Caki2 (cell line): ENCODE measurements around the gene KLHL29. TPM values are rescaled to one million over a fixed set of nuclear protein-coding genes. Genes with fewer than 3 reads are reported as not detected.

Experiments
- DNase-seq: peaks from one replicate; pipeline ENCODE4 v3.0.0-alpha.2; 2015; ENCODE audit warnings: low read depth
- in situ Hi-C: cut with HindIII; loops from 2 replicates; pipeline ENCODE4 v1.10.0; 2016; ENCODE audit warnings: low sequenced_read_pairs, low pct_unique_long_range_greater_than_20kb, mixed read lengths
- total RNA-seq: library from RNA; depleted of rRNA; stranded (reverse); fragments of >200 nt; shearing (Covaris generic); gene quantifications from 2 replicates; pipeline ENCODE4 v1.2.3, GENCODE V29; 2014; ENCODE audit warnings: low replicate concordance

KLHL29 gene
- total RNA-seq, 1 experiment from 2014 or later = 1.4 TPM

- in situ Hi-C loops = no loop called here
- no peak for DNase-seq
Measured at GRCh38 chr2:23595601-23596251, 210.7 kb downstream of the KLHL29 start.

DNA sequence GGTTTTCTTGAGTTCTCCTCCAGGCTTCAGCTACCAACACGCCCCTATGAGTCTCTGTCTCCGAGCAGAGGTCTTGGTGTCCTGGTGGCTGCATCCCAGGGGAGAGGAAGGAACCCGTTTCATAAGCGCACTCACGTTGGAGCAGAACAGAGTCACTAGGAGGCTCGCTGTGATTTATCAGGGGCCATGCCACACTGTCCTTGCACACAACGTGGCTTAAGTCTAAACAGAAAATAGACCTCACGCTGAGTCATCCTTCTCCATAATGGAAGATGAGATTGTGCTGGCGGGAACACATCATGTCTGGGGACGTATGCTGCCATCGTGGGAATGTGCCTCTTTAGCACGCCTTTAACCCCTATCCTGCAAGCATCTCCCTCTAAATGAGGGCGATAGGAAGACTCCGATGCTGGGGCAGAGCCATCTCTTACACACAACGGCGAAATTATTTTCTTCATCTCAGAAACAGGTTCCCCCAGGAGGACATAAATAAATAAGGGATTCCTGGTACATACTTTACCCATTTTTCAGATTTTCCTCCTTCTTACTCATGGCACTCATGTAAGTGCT lies 211.4 kb downstream of the KLHL29 start:
- in situ Hi-C loops = no loop called here
- DNase-seq = no peak

GRCh38 chr2:23597687-23598086 lies 212.7 kb downstream of the KLHL29 start:
- in situ Hi-C loops = no loop called here

GRCh38 chr2:23599006-23599405 lies 214.0 kb downstream of the KLHL29 start:
- in situ Hi-C loops = no loop called here
- DNase-seq = no peak

More at GRCh38 chr2:23597687-23598086, 212.7 kb downstream of the KLHL29 start:
- DNase-seq = no peak

GRCh38 chr2:23599667-23600066 lies 214.7 kb downstream of the KLHL29 start:
- in situ Hi-C loops = no loop called here
- DNase-seq = no peak

DNA sequence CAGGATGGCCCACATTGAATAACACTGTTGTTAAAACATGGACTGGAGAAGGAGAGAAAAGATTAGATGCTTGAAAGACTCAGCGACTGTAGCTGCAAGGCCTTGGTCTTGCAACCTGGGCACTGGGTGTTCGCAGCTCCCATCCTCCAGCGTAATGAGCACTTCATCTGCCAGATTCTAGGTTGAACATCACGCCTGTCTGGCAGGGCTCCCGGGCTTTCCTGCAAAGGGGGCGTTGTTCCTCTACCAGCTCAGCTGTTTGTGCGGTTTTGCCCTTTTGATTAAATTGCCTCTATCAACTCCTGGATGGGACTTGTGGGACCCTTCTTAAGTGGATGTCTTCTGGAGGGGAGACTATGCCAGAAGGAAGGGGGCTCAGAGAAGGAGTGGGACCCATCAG lies 215.4 kb downstream of the KLHL29 start:
- in situ Hi-C loops = no loop called here
- DNase-seq = no peak

GRCh38 chr2:23601301-23601965 lies 216.5 kb downstream of the KLHL29 start:
- DNase-seq = no peak
- in situ Hi-C loops = no loop called here

DNA sequence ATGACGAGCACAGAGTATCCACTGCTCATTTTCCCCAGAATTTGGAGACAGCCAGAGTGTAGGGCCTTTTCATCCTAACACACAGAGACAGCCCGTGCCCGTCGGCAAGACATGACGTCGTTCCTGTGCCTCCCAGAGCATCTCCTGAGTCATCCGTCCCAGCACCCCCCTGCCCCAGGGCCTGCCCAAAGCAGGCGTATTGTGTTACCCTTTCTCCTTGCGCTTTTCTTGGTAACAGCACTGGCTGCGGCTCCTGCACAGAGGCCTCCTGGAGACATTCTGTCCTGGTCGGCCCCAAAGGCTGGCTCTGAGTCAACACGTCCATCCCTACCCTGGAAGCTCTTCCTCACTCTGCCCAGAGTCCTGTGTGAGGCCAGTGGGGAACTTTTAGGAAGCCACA lies 217.1 kb downstream of the KLHL29 start:
- in situ Hi-C loops = no loop called here
- no peak for DNase-seq

DNA sequence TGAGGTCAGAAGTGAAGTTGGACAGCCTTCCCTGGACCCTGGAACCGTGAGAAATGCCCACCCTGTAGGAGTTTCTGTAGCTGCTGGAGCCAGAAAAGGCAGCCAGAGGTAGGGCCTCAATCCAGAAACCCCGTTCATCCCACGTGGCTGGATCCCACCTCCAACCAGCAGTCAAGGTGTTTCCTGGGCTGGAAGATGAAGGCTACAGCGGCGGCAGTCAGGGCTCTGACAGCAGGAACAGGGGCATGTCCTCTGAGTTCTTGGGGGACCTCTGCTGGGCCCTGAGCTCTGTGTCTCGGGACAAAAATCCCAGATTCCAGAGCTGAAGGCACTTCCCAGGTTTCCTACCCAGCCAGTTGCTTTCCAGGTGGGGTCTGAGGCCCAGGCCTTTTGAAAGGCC lies 218.2 kb downstream of the KLHL29 start:
- in situ Hi-C loops = no loop called here
- no peak for DNase-seq

- DNase-seq = no peak
- in situ Hi-C loops = no loop called here
Measured at GRCh38 chr2:23603581-23603980, 218.6 kb downstream of the KLHL29 start.

- no peak for DNase-seq
- in situ Hi-C loops = no loop called here
Measured at GRCh38 chr2:23604731-23605130, 219.8 kb downstream of the KLHL29 start.

DNA sequence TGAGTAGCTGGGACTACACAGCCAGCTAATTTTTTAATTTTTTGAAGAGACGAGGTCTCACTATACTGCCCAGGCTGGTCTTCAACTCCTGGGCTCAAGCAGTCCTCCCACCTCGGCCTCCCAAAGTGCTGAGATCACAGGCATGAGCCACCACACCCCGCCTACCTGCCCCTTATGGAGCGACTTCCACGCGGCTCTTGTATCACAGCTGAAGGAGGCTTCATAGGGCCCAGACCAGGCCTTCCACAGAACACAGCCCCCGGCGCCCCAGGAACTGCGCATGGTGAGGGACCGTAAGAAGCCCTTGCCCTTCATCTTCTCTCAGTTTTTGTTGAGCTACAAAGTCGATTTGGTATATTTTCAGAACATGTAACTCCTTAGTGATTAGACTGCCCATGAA lies 220.3 kb downstream of the KLHL29 start:
- in situ Hi-C loops = no loop called here
- DNase-seq = no peak

DNA sequence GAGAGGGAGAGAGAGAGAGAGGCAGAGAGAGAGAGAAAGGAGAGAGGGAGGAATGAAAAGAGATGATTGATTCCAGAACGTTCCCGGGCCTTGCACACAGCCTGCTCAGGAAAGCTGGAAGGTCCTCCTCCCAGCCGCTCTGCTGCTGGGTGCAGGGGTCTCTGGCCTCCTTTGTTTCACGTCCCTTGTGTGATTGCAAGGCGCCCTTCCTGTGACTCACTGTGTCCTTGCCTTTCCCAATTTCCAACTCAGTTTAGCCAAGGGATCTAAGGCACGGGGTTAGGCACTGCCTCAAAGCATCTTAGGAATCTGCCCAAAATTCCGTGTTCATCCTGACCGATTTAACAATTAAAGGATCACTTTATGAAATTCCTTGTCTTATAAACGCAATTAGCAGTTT lies 221.2 kb downstream of the KLHL29 start:
- in situ Hi-C loops = no loop called here
- no peak for DNase-seq

- no peak for DNase-seq
- in situ Hi-C loops = no loop called here
Measured at GRCh38 chr2:23606968-23607367, 222.0 kb downstream of the KLHL29 start.

DNA sequence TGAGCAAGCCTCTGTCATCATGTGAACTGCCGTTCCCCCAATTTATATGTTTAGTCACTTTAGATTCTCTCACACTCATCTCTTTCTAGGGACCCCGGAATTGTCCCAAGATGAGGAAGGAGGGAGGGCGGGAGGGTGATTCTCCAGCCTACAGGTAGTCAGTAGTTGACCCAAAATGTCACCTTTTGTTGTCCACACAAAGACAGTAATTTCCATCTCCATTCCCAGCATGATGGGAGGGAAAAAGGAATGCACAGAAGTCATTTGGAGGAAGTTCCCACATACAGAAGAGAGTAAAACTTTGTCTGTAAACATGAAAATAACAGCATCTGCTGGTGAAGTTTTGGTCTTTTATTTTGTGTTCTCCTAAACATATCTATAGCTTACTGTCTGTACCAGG lies 222.9 kb downstream of the KLHL29 start:
- in situ Hi-C loops = no loop called here
- DNase-seq = no peak

DNA sequence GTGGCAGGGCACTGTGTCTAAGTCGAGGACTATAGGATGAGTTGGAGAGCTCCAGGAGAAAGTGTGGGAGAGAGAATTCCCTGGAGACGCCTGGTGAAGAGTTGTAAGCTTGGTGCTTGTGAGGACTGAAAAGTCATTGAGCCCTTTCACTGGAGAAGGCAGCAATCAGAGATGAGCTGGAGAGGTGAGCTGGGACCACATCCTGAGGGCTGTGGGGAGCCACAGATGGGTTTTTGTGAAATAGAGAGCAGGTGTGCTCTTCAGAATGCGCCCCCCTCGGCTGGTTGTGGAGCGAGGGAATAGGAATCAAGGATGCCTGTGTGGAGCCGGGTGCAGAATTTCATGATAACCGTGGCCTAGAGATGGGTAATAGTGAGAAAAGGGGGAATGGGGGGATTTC lies 224.3 kb downstream of the KLHL29 start:
- DNase-seq = no peak
- in situ Hi-C loops = no loop called here

DNA sequence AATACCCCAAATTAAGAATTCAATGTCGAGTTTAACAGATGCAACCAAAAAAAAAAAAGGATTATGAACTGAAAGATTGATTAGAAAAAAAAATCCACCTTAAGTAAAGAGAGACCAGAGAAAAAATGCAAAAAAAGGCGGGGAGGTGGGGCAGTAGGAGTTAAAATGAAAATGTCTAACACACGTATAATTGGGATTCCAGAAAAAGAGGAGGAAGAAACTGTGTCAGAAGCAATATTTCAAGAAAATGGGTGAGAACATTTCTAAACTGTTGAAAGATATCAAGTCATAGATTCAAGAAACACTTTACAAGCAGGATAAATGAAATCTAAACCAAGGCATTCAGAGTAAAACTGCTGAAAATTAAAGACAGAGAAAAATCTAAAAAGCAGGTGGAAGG lies 226.9 kb downstream of the KLHL29 start:
- no peak for DNase-seq
- in situ Hi-C loops = no loop called here

- in situ Hi-C loops = no loop called here
- no peak for DNase-seq
Measured at GRCh38 chr2:23614701-23615100, 229.7 kb downstream of the KLHL29 start.

DNA sequence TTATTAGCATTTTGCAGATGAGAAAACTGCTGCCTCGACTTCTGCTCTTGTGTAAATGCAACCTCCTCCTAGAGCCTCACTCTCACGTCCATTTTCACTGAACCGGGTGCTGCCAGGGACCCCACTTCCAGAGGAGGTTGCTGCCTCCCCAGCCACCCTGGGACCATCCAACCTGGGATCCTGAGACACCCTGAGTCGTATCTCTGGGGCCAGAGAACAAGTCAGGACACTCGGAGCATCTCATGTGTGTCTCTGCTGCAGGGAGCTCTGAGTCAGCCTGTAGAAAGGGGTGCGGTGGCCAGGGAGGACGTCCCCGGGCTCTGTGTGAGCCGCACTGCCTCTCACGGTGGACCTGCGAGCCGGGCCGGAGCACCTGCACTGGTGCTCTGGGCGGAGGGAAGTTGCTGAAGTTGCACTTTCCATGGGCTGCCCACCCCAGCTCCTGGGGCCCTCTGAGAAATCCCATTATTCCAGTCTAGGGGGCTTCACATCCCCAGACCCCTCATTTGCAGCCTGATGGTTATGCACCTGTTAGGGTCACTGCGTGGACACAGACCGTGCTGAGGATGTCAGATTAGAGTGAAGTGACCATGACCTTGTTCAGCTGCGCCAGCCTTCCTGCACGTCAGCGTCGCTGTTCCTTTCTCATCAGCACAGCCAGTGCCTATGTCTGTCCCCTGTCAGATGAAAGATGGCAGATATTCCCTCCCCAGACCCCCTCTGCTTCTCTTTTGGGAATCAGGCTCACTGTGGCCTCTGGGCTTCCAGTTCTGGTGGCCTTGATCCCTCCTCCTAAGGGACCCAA lies 230.4 kb downstream of the KLHL29 start:
- DNase-seq = no peak
- in situ Hi-C loops = no loop called here
